SK-N-SH treated with all-trans-retinoic acid at 6 μM for 48 hours (cell line): ENCODE results near the gene ARHGAP29.
A peak's percentile ranks its signal among the peaks of the same experiment; 100 is the strongest.

ENCODE experiments used
- ATAC-seq: fragments of 200-7000 bp; cut with Tn5 transposase; 3 replicates; pipeline ENCODE4 v1.9.1; 2020; ENCODE audit warnings: mild to moderate bottlenecking, moderate library complexity
- ARNTL ChIP-seq: fragments of 450-650 bp; formaldehyde crosslinking; IDR thresholded peaks from 2 replicates; pipeline ENCODE4 v1.5.0; 2020; ENCODE audit warnings: low read depth, mild to moderate bottlenecking, moderate library complexity, borderline replicate concordance
- BACH2 ChIP-seq: fragments of 250-450 bp; sonication (Bioruptor Pico); IDR thresholded peaks from 2 replicates; pipeline ENCODE4 v1.9.0; 2021; ENCODE audit warnings: mild to moderate bottlenecking, borderline replicate concordance
- CSDC2 ChIP-seq: fragments of 250-450 bp; sonication (Bioruptor Pico); IDR thresholded peaks from 2 replicates; pipeline ENCODE4 v1.5.0; 2020; ENCODE audit warnings: mild to moderate bottlenecking, moderate library complexity
- ESRRG ChIP-seq: fragments of 250-450 bp; sonication (Bioruptor Pico); IDR thresholded peaks from 2 replicates; pipeline ENCODE4 v1.6.1; 2021; ENCODE audit warnings: mild to moderate bottlenecking
- GLIS3 ChIP-seq: fragments of 250-450 bp; sonication (Bioruptor Pico); IDR thresholded peaks from 2 replicates; pipeline ENCODE4 v1.5.0; 2020; ENCODE audit warnings: mild to moderate bottlenecking, moderate library complexity
- OSR1 ChIP-seq: fragments of 250-450 bp; sonication (Bioruptor Pico); IDR thresholded peaks from 2 replicates; pipeline ENCODE4 v1.8.0; 2022; ENCODE audit warnings: moderate library complexity, mild to moderate bottlenecking, inconsistent platforms
- PPARA ChIP-seq: fragments of 250-450 bp; sonication (Bioruptor Pico); IDR thresholded peaks from 2 replicates; pipeline ENCODE4 v1.5.0; 2020; ENCODE audit warnings: mild to moderate bottlenecking, borderline replicate concordance
- RARB ChIP-seq: fragments of 250-450 bp; sonication (Bioruptor Pico); IDR thresholded peaks from 2 replicates; pipeline ENCODE4 v1.8.0; 2021; ENCODE audit warnings: mild to moderate bottlenecking, moderate library complexity
- SNAI2 ChIP-seq: fragments of 250-450 bp; sonication (Bioruptor Pico); IDR thresholded peaks from 2 replicates; pipeline ENCODE4 v1.5.0; 2020; ENCODE audit warnings: mild to moderate bottlenecking, moderate library complexity
- TCF4 ChIP-seq: fragments of 250-450 bp; sonication (Bioruptor Pico); IDR thresholded peaks from 2 replicates; pipeline ENCODE4 v1.8.0; 2021; ENCODE audit warnings: mild to moderate bottlenecking, moderate library complexity, borderline replicate concordance
- TOX ChIP-seq: fragments of 250-450 bp; sonication (Bioruptor Pico); IDR thresholded peaks from 2 replicates; pipeline ENCODE4 v1.8.0; 2021; ENCODE audit warnings: mild to moderate bottlenecking, moderate library complexity, borderline replicate concordance
- TSHZ2 ChIP-seq: fragments of 250-450 bp; sonication (Bioruptor Pico); IDR thresholded peaks from 2 replicates; pipeline ENCODE4 v1.5.0; 2020; ENCODE audit warnings: mild to moderate bottlenecking, moderate library complexity
- ZC3H10 ChIP-seq: fragments of 250-450 bp; sonication (Bioruptor Pico); IDR thresholded peaks from 2 replicates; pipeline ENCODE4 v1.5.1; 2021; ENCODE audit warnings: mild to moderate bottlenecking, moderate library complexity
- ZFP3 ChIP-seq: fragments of 250-450 bp; sonication (Bioruptor Pico); IDR thresholded peaks from 2 replicates; pipeline ENCODE4 v1.5.0; 2020; ENCODE audit warnings: mild to moderate bottlenecking, moderate library complexity
- ZNF8 ChIP-seq: fragments of 450-650 bp; formaldehyde crosslinking; IDR thresholded peaks from 2 replicates; pipeline ENCODE4 v1.5.0; 2020; ENCODE audit warnings: mild to moderate bottlenecking, moderate library complexity
- TF ChIP-seq, protein P1 (sequence below): fragments of 250-450 bp; sonication (Bioruptor Pico); IDR thresholded peaks from 2 replicates; pipeline ENCODE4 v1.8.0; 2021; ENCODE audit warnings: low read depth, mild to moderate bottlenecking, moderate library complexity, borderline replicate concordance
- TF ChIP-seq, protein P2 (sequence below): fragments of 250-450 bp; sonication (Bioruptor Pico); IDR thresholded peaks from 2 replicates; pipeline ENCODE4 v1.5.1; 2020; ENCODE audit warnings: low read depth, mild to moderate bottlenecking, moderate library complexity
- TF ChIP-seq, protein P3 (sequence below): fragments of 250-450 bp; sonication (Bioruptor Pico); IDR thresholded peaks from 2 replicates; pipeline ENCODE4 v1.5.1; 2021; ENCODE audit warnings: mild to moderate bottlenecking, moderate library complexity

ARHGAP29 gene

GRCh38 chr1:94250341-94250740, 13.0 kb upstream of the ARHGAP29 start (continued):
- TF ChIP-seq TSHZ2 (no peak), CSDC2 (CRISPR knock-in tag) (no peak)

- no peak for TF ChIP-seq ZC3H10 (CRISPR knock-in tag)
- TF ChIP-seq CSDC2 (CRISPR knock-in tag) = no peak
- no peak for TF ChIP-seq RARB (CRISPR knock-in tag)
- TF ChIP-seq TSHZ2 = no peak
- TF ChIP-seq GLIS3 = no peak
- TF ChIP-seq, protein P1, sequence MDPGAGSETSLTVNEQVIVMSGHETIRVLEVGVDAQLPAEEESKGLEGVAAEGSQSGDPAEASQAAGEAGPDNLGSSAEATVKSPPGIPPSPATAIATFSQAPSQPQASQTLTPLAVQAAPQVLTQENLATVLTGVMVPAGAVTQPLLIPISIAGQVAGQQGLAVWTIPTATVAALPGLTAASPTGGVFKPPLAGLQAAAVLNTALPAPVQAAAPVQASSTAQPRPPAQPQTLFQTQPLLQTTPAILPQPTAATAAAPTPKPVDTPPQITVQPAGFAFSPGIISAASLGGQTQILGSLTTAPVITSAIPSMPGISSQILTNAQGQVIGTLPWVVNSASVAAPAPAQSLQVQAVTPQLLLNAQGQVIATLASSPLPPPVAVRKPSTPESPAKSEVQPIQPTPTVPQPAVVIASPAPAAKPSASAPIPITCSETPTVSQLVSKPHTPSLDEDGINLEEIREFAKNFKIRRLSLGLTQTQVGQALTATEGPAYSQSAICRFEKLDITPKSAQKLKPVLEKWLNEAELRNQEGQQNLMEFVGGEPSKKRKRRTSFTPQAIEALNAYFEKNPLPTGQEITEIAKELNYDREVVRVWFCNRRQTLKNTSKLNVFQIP = no peak
- no peak for TF ChIP-seq ZNF8 (CRISPR knock-in tag)
- no peak for TF ChIP-seq TOX (CRISPR knock-in tag)
- no peak for TF ChIP-seq TCF4
- TF ChIP-seq SNAI2 (CRISPR knock-in tag) = no peak
- TF ChIP-seq, protein P2, sequence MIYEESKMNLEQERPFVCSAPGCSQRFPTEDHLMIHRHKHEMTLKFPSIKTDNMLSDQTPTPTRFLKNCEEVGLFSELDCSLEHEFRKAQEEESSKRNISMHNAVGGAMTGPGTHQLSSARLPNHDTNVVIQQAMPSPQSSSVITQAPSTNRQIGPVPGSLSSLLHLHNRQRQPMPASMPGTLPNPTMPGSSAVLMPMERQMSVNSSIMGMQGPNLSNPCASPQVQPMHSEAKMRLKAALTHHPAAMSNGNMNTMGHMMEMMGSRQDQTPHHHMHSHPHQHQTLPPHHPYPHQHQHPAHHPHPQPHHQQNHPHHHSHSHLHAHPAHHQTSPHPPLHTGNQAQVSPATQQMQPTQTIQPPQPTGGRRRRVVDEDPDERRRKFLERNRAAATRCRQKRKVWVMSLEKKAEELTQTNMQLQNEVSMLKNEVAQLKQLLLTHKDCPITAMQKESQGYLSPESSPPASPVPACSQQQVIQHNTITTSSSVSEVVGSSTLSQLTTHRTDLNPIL (CRISPR knock-in tag) = no peak
- no peak for TF ChIP-seq OSR1
- TF ChIP-seq ESRRG = no peak
- TF ChIP-seq ARNTL (CRISPR knock-in tag) = no peak
- ATAC-seq = no peak
Measured at GRCh38 chr1:94248956-94249688, 11.7 kb upstream of the ARHGAP29 start.

GRCh38 chr1:94247138-94248094, 10.0 kb upstream of the ARHGAP29 start:
- ATAC-seq = peak; percentile 84
- peak; percentile 92 for TF ChIP-seq ZNF8 (CRISPR knock-in tag)
- no peak for TF ChIP-seq ARNTL (CRISPR knock-in tag)
- TF ChIP-seq, protein P2 (CRISPR knock-in tag) = no peak

DNA sequence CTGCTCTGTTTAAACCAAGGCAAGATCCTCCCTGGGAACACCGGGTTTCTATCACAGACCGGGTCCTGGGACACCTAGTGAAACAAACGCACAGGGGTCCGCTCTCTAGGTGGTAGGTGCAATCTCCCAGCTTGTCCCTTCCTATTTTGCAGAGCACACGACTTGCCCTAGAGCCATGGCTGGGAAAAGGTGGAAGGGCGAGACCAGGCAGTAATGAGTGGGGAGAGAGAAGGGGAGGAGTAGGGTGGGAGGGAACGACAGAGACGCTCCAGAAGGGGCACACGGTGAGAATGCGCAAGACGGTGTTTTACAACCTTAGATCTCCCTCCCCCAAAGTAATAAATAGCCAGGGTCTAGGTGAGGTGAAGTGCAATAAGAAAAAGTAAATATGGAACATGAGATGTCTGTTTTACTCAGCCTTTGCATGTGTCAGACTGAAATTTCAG, 9.3 kb upstream of the ARHGAP29 start:
- peak; percentile 59 for ATAC-seq
- TF ChIP-seq, protein P1 = no peak
- TF ChIP-seq OSR1 (no peak), ZC3H10 (CRISPR knock-in tag) (no peak), ARNTL (CRISPR knock-in tag) (no peak), CSDC2 (CRISPR knock-in tag) (no peak), GLIS3 (no peak), PPARA (CRISPR knock-in tag) (no peak), ZFP3 (CRISPR knock-in tag) (no peak), BACH2 (CRISPR knock-in tag) (no peak)
- TF ChIP-seq, protein P3, sequence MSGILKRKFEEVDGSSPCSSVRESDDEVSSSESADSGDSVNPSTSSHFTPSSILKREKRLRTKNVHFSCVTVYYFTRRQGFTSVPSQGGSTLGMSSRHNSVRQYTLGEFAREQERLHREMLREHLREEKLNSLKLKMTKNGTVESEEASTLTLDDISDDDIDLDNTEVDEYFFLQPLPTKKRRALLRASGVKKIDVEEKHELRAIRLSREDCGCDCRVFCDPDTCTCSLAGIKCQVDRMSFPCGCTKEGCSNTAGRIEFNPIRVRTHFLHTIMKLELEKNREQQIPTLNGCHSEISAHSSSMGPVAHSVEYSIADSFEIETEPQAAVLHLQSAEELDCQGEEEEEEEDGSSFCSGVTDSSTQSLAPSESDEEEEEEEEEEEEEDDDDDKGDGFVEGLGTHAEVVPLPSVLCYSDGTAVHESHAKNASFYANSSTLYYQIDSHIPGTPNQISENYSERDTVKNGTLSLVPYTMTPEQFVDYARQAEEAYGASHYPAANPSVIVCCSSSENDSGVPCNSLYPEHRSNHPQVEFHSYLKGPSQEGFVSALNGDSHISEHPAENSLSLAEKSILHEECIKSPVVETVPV (CRISPR knock-in tag) = no peak
